SIG-M5 treated with dmso at 0.1 percent for 504 hours (cell line): ENCODE data around the gene NXPE2.

Experiments
- DNase-seq: peaks from one replicate; lab custom pipeline; 2025; ENCODE audit not compliant: unreplicated experiment; lab: John Stamatoyannopoulos, UW

The NXPE2 gene

GRCh38 chr11:114738954-114739353 is 60.6 kb downstream of the NXPE2 start:
- peak; percentile 2 for DNase-seq

GRCh38 chr11:114745150-114745671 is 66.9 kb downstream of the NXPE2 start:
- DNase-seq, result no peak

GRCh38 chr11:114746013-114746412 is 67.7 kb downstream of the NXPE2 start:
- DNase-seq, result no peak
